Measurements from ENCODE around the gene FXR1. TPM values are rescaled to one million over a fixed set of nuclear protein-coding genes. Genes with fewer than 3 reads are reported as not detected.

Gene FXR1
- total RNA-seq, 1 donor from 2014 or later: 103 TPM

DNA sequence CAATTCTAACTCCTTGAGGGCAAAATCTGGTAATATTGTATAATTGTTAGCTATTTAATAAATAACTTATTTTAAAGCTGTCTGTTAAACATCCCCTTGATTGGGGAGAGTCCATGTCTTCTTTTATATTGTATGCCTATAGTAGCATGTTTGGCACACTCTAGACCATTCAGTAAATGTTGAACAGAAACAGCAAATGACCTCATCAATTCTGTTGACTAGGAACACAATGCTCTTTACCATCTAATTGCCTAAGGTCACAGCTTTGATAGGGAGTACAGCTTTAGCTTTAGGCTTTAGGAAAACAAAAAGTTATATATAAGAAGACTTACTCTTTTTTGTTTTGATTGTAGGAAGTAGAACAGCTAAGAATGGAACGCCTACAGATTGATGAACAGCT, 50.1 kb downstream of the FXR1 start:
- no peak for TF ChIP-seq CTCF (IDR thresholded peaks at IDR 0.05)
- intact Hi-C loops (cut with DNase I): no loop called here
- DNase-seq (no peak), ATAC-seq (no peak)
- Histone ChIP-seq H3K27ac (no peak overlapping the region), H3K4me3 (no peak overlapping the region), H3K27me3 (ENCODE audit: low read depth) (no peaks in the 10 kb centered on the region), H3K4me1 (no peaks in the 10 kb centered on the region), H3K36me3 (peaks cover 97% of the 10 kb centered on the region), H3K9me3 (no peaks in the 10 kb centered on the region)

- DNase-seq: no peak
- intact Hi-C loops (cut with DNase I): no loop called here
Measured at GRCh38 chr3:180970931-180971330, 58.5 kb downstream of the FXR1 start.

GRCh38 chr3:180973543-180973942, 61.1 kb downstream of the FXR1 start:
- no peak for TF ChIP-seq CTCF (IDR thresholded peaks at IDR 0.05)
- H3K36me3 ChIP-seq: peaks cover 89% of the 10 kb centered on the region
- no peak for DNase-seq

More at GRCh38 chr3:180970931-180971330, 58.5 kb downstream of the FXR1 start:
- Histone ChIP-seq H3K27ac (no peak overlapping the region), H3K9me3 (no peaks in the 10 kb centered on the region), H3K36me3 (peaks cover 88% of the 10 kb centered on the region), H3K4me1 (no peaks in the 10 kb centered on the region), H3K4me3 (no peak overlapping the region), H3K27me3 (ENCODE audit: low read depth) (no peaks in the 10 kb centered on the region)
- no peak for TF ChIP-seq CTCF (IDR thresholded peaks at IDR 0.05)
- ATAC-seq: no peak

DNA sequence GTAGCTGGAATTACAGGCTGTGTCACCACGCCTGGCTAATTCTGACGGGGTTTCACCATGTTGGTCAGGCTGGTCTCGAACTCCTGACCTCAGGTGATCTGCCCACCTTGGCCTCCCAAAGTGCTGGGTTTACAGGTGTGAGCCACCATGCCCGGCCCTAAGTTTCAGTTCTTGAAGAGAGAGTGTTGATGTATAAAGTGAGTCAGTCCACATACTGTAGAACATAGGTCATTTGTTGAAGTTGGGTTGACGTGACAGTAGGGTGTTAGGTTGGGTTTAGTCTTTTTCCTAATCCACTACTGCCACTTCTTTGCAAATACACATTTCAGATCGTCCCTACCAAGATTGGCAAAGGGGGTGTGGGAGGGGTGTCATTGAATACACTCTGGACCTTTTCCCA, 61.8 kb downstream of the FXR1 start:
- H3K4me3 ChIP-seq: no peak overlapping the region
- H3K27me3 ChIP-seq (ENCODE audit: low read depth): no peaks in the 10 kb centered on the region
- DNase-seq (no peak), ATAC-seq (no peak)
- TF ChIP-seq CTCF (IDR thresholded peaks at IDR 0.05): no peak
- H3K9me3 ChIP-seq: no peaks in the 10 kb centered on the region
- H3K27ac ChIP-seq: no peak overlapping the region
- H3K4me1 ChIP-seq: no peaks in the 10 kb centered on the region
- H3K36me3 ChIP-seq: peaks cover 89% of the 10 kb centered on the region
- intact Hi-C loops (cut with DNase I): no loop called here

More at GRCh38 chr3:180973543-180973942, 61.1 kb downstream of the FXR1 start:
- no peaks in the 10 kb centered on the region for H3K9me3 ChIP-seq
- no peak overlapping the region for H3K27ac ChIP-seq
- H3K27me3 ChIP-seq (ENCODE audit: low read depth): no peaks in the 10 kb centered on the region
- H3K4me3 ChIP-seq: no peak overlapping the region
- no peaks in the 10 kb centered on the region for H3K4me1 ChIP-seq
- ATAC-seq: no peak
- intact Hi-C loops (cut with DNase I): no loop called here

DNA sequence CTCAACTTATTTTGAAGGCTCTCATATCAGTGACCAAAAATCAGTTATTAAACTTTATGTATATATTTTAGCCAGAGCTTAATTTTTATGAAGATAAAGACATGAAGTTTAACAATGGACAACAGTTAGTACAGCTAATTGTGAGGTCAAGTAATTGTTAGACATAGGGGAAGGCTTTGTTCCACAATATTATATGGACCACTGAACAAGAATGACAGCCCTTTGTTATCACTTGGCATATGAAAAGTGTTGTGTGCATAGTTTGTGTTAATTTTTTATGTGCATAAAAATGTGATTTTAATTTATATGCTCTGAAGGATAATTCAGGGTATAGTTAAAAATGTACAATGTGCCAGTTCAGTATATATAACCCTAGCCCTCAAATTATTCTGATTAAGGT, 65.0 kb downstream of the FXR1 start:
- DNase-seq: no peak
- Histone ChIP-seq H3K9me3 (no peaks in the 10 kb centered on the region), H3K27me3 (ENCODE audit: low read depth) (no peaks in the 10 kb centered on the region), H3K4me3 (no peak overlapping the region), H3K27ac (no peak overlapping the region), H3K36me3 (peaks cover 77% of the 10 kb centered on the region), H3K4me1 (no peaks in the 10 kb centered on the region)
- ATAC-seq: no peak
- no peak for TF ChIP-seq CTCF (IDR thresholded peaks at IDR 0.05)
- intact Hi-C loops (cut with DNase I): no loop called here

DNA sequence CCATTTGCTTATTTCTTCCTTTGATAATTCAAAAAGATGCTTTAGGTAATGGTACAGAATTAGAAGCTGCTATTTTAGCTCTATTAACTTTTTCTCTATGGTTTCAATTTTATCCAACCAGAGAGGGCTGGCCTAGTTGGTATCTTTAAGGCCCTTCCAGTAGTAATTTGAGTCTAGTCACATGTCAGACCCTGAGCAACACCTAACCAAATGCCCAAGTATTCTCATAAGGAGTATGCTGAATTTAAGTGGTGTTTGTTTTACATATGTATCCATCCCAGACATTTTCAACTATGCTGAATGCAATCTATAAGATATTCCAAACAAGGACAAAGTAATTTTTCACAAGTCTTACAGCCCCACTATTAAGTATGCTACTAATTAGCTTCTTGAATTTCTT, 67.5 kb downstream of the FXR1 start:
- no peak for TF ChIP-seq CTCF (IDR thresholded peaks at IDR 0.05)
- no peak for ATAC-seq
- Histone ChIP-seq H3K4me1 (no peaks in the 10 kb centered on the region), H3K27ac (no peak overlapping the region), H3K27me3 (ENCODE audit: low read depth) (no peaks in the 10 kb centered on the region), H3K4me3 (no peak overlapping the region), H3K36me3 (peaks cover 84% of the 10 kb centered on the region), H3K9me3 (no peaks in the 10 kb centered on the region)
- intact Hi-C loops (cut with DNase I): no loop called here
- DNase-seq: no peak
